ENCODE results near the gene PLCB1.

Gene PLCB1

GRCh38 chr20:8361006-8361652 lies 229.1 kb downstream of the PLCB1 start:
- H3K4me3 ChIP-seq (ENCODE audit: low read length), result no peak overlapping the region
- H2AFZ ChIP-seq (ENCODE audit: low read depth, low read length), result no peak overlapping the region
- H3K9me3 ChIP-seq (ENCODE audit: low read length), result no peaks in the 10 kb centered on the region
- H3K4me1 ChIP-seq (ENCODE audit: insufficient read depth, low read length), result no peaks in the 10 kb centered on the region
- H3K27me3 ChIP-seq (ENCODE audit: insufficient read depth, low read length), result no peaks in the 10 kb centered on the region
- no peaks in the 10 kb centered on the region for H3K36me3 ChIP-seq (ENCODE audit: insufficient read depth, low read length)

DNA sequence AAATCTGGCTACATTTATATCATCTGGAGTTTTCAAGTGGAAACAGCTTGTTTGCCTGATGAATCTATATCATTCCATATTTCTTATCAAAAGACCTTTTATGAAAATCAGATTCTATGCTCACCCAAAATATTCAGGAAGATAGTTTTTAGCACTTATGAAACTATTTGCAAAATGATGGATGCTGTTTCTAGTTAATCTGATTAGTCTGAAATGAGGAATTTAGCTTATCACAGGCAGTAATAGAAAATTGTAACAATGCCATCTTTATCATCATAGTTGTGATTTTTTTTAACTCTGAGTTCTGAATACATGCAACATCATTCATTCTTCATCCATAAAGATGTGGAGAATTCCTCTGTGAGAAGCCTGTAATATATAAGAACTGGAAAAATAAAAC lies 229.7 kb downstream of the PLCB1 start:
- no peaks in the 10 kb centered on the region for H3K9me3 ChIP-seq (ENCODE audit: low read length)
- no peak overlapping the region for H2AFZ ChIP-seq (ENCODE audit: low read depth, low read length)
- H3K4me1 ChIP-seq (ENCODE audit: insufficient read depth, low read length), result no peaks in the 10 kb centered on the region
- H3K4me3 ChIP-seq (ENCODE audit: low read length), result no peak overlapping the region
- no peaks in the 10 kb centered on the region for H3K27me3 ChIP-seq (ENCODE audit: insufficient read depth, low read length)
- no peaks in the 10 kb centered on the region for H3K36me3 ChIP-seq (ENCODE audit: insufficient read depth, low read length)

- H2AFZ ChIP-seq (ENCODE audit: low read depth, low read length), result no peak overlapping the region
- H3K9me3 ChIP-seq (ENCODE audit: low read length), result no peaks in the 10 kb centered on the region
- no peaks in the 10 kb centered on the region for H3K36me3 ChIP-seq (ENCODE audit: insufficient read depth, low read length)
- no peak overlapping the region for H3K4me3 ChIP-seq (ENCODE audit: low read length)
- H3K27me3 ChIP-seq (ENCODE audit: insufficient read depth, low read length), result no peaks in the 10 kb centered on the region
- no peaks in the 10 kb centered on the region for H3K4me1 ChIP-seq (ENCODE audit: insufficient read depth, low read length)
Observed at GRCh38 chr20:8362457-8362856, 230.4 kb downstream of the PLCB1 start.

- Histone ChIP-seq H3K4me3 (ENCODE audit: low read length) (no peak overlapping the region), H2AFZ (ENCODE audit: low read depth, low read length) (no peak overlapping the region), H3K27me3 (ENCODE audit: insufficient read depth, low read length) (no peaks in the 10 kb centered on the region), H3K36me3 (ENCODE audit: insufficient read depth, low read length) (no peaks in the 10 kb centered on the region), H3K4me1 (ENCODE audit: insufficient read depth, low read length) (no peaks in the 10 kb centered on the region), H3K9me3 (ENCODE audit: low read length) (peaks cover 2% of the 10 kb centered on the region)
Observed at GRCh38 chr20:8363970-8364733, 232.1 kb downstream of the PLCB1 start.

DNA sequence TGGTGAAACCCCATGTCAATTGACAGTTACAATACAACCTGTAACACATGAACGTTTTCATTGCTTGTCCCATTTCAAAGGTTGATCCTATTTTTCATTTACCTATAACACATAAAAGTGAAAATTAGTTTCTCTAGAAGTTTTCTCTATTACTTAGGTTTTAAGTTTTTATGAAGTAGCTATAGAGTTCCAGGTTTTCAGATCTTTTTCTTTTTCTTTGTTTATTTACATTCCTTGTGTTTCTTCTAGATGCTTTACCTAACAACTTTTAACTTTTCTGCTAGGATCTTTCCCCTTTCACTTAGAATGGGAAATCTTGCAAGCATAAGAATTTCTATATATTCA lies 232.6 kb downstream of the PLCB1 start:
- no peak overlapping the region for H2AFZ ChIP-seq (ENCODE audit: low read depth, low read length)
- no peaks in the 10 kb centered on the region for H3K36me3 ChIP-seq (ENCODE audit: insufficient read depth, low read length)
- H3K9me3 ChIP-seq (ENCODE audit: low read length), result peaks cover 2% of the 10 kb centered on the region
- H3K27me3 ChIP-seq (ENCODE audit: insufficient read depth, low read length), result no peaks in the 10 kb centered on the region
- no peaks in the 10 kb centered on the region for H3K4me1 ChIP-seq (ENCODE audit: insufficient read depth, low read length)
- no peak overlapping the region for H3K4me3 ChIP-seq (ENCODE audit: low read length)

- Histone ChIP-seq H3K4me1 (ENCODE audit: insufficient read depth, low read length) (no peaks in the 10 kb centered on the region), H2AFZ (ENCODE audit: low read depth, low read length) (no peak overlapping the region), H3K4me3 (ENCODE audit: low read length) (no peak overlapping the region), H3K9me3 (ENCODE audit: low read length) (peaks cover 2% of the 10 kb centered on the region), H3K27me3 (ENCODE audit: insufficient read depth, low read length) (no peaks in the 10 kb centered on the region), H3K36me3 (ENCODE audit: insufficient read depth, low read length) (no peaks in the 10 kb centered on the region)
Observed at GRCh38 chr20:8365634-8366033, 233.6 kb downstream of the PLCB1 start.

GRCh38 chr20:8366303-8366923 lies 234.3 kb downstream of the PLCB1 start:
- Histone ChIP-seq H3K9me3 (ENCODE audit: low read length) (peaks cover 2% of the 10 kb centered on the region), H3K4me3 (ENCODE audit: low read length) (no peak overlapping the region), H3K36me3 (ENCODE audit: insufficient read depth, low read length) (no peaks in the 10 kb centered on the region), H3K4me1 (ENCODE audit: insufficient read depth, low read length) (no peaks in the 10 kb centered on the region), H3K27me3 (ENCODE audit: insufficient read depth, low read length) (no peaks in the 10 kb centered on the region), H2AFZ (ENCODE audit: low read depth, low read length) (no peak overlapping the region)

DNA sequence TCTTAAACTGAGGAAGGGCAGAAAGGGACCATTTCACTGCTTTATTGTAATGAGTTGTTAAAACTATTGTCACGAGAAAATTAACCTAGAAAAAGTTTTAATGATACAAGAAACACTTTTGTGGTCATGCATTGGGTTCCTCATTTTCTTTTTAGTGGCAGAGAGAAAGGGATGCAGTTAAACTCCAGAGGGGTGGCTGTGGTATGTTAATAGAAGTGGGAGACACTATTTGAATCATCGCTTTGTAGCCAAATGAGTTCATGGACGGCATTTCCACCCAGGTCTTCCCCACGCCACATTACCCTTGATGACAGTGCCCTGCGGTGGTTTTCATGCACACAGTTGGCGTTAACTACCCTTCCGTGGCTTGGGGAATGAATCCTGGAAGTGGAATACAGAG lies 235.6 kb downstream of the PLCB1 start:
- no peaks in the 10 kb centered on the region for H3K36me3 ChIP-seq (ENCODE audit: insufficient read depth, low read length)
- no peak overlapping the region for H2AFZ ChIP-seq (ENCODE audit: low read depth, low read length)
- H3K27me3 ChIP-seq (ENCODE audit: insufficient read depth, low read length), result no peaks in the 10 kb centered on the region
- H3K4me3 ChIP-seq (ENCODE audit: low read length), result no peak overlapping the region
- no peaks in the 10 kb centered on the region for H3K4me1 ChIP-seq (ENCODE audit: insufficient read depth, low read length)
- H3K9me3 ChIP-seq (ENCODE audit: low read length), result peaks cover 2% of the 10 kb centered on the region

DNA sequence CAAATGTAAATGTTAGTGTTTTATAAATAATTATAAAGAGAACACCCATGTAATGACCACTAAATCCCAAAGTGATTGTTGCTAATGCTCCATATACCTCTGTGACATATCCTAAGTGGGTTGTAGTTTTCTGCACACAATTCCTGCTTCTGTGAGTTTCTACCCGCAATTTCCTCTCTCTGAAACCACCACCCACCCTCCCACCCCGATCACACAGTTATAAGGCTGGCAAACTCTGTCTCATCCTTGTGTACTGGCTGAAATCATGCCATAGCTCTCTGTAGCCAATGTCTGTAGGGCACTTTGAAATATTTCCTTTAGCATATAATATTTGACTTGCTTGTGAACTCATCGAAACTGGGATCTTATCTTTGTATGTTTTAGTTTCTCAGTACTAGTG lies 236.6 kb downstream of the PLCB1 start:
- Histone ChIP-seq H3K4me1 (ENCODE audit: insufficient read depth, low read length) (no peaks in the 10 kb centered on the region), H2AFZ (ENCODE audit: low read depth, low read length) (no peak overlapping the region), H3K36me3 (ENCODE audit: insufficient read depth, low read length) (no peaks in the 10 kb centered on the region), H3K9me3 (ENCODE audit: low read length) (peaks cover 2% of the 10 kb centered on the region), H3K4me3 (ENCODE audit: low read length) (no peak overlapping the region), H3K27me3 (ENCODE audit: insufficient read depth, low read length) (no peaks in the 10 kb centered on the region)

DNA sequence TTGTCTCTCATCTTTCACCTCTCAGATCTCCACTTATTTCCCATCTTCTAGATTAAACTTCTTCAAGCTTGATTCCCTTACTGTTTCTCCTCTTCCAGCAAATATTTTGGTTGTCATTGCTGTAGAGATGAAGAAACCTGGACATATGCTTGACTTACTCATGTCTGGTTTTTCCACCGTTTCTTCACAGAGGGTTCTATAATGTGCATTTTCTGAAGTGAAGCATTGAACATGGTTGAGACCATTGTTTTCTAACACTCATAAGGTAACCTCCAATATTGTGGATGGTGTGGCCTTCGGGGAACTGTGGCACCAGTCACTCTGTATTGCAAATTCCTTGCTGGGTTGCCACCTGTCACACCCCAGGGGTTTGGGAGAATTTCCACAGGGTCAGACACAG lies 237.2 kb downstream of the PLCB1 start:
- Histone ChIP-seq H3K27me3 (ENCODE audit: insufficient read depth, low read length) (no peaks in the 10 kb centered on the region), H3K4me1 (ENCODE audit: insufficient read depth, low read length) (no peaks in the 10 kb centered on the region), H2AFZ (ENCODE audit: low read depth, low read length) (no peak overlapping the region), H3K4me3 (ENCODE audit: low read length) (no peak overlapping the region), H3K9me3 (ENCODE audit: low read length) (peaks cover 2% of the 10 kb centered on the region), H3K36me3 (ENCODE audit: insufficient read depth, low read length) (no peaks in the 10 kb centered on the region)

DNA sequence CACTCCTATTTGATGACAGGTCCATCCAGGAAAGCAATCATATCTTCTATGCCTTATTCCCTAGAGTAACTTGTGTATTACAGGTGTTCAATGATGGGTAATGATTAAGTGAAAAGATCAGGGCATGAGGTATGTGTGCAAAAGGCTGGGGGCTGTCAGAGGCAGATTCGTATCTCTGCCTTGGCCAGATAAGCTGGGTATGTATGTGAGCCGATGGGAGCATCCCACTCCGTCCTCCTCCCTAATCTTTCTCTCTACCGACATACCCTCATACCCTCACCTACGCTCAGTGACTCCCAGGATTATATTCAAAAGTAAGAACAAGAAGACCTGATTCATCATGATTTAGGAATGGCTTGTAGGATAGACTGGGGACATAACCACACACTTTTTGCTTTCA lies 238.7 kb downstream of the PLCB1 start:
- no peaks in the 10 kb centered on the region for H3K27me3 ChIP-seq (ENCODE audit: insufficient read depth, low read length)
- no peaks in the 10 kb centered on the region for H3K36me3 ChIP-seq (ENCODE audit: insufficient read depth, low read length)
- H2AFZ ChIP-seq (ENCODE audit: low read depth, low read length), result no peak overlapping the region
- no peak overlapping the region for H3K4me3 ChIP-seq (ENCODE audit: low read length)
- H3K9me3 ChIP-seq (ENCODE audit: low read length), result peaks cover 2% of the 10 kb centered on the region
- peaks cover 5% of the 10 kb centered on the region for H3K4me1 ChIP-seq (ENCODE audit: insufficient read depth, low read length)

- H2AFZ ChIP-seq (ENCODE audit: low read depth, low read length), result no peak overlapping the region
Observed at GRCh38 chr20:8372824-8373380, 240.8 kb downstream of the PLCB1 start.

GRCh38 chr20:8373579-8373978 lies 241.5 kb downstream of the PLCB1 start:
- H2AFZ ChIP-seq (ENCODE audit: low read depth, low read length), result no peak overlapping the region
- H3K36me3 ChIP-seq (ENCODE audit: insufficient read depth, low read length), result no peaks in the 10 kb centered on the region
- H3K9me3 ChIP-seq (ENCODE audit: low read length), result no peaks in the 10 kb centered on the region
- no peak overlapping the region for H3K4me3 ChIP-seq (ENCODE audit: low read length)
- H3K27me3 ChIP-seq (ENCODE audit: insufficient read depth, low read length), result no peaks in the 10 kb centered on the region
- peaks cover 9% of the 10 kb centered on the region for H3K4me1 ChIP-seq (ENCODE audit: insufficient read depth, low read length)

More at GRCh38 chr20:8372824-8373380, 240.8 kb downstream of the PLCB1 start:
- H3K4me3 ChIP-seq (ENCODE audit: low read length), result no peak overlapping the region
- no peaks in the 10 kb centered on the region for H3K36me3 ChIP-seq (ENCODE audit: insufficient read depth, low read length)
- H3K27me3 ChIP-seq (ENCODE audit: insufficient read depth, low read length), result no peaks in the 10 kb centered on the region
- H3K9me3 ChIP-seq (ENCODE audit: low read length), result no peaks in the 10 kb centered on the region
- peaks cover 9% of the 10 kb centered on the region for H3K4me1 ChIP-seq (ENCODE audit: insufficient read depth, low read length)

Measured in neuron (in vitro differentiated cells).